Cardiac muscle cell (in vitro differentiated cells and primary cell): ENCODE data around the gene LRP2. TPM values are rescaled to one million over a fixed set of nuclear protein-coding genes. Genes with fewer than 3 reads are reported as not detected.

ENCODE experiments used
- DNase-seq, 2 donors: peaks; one replicate each; pipeline versions ENCODE4 v3.0.0 to v3.0.0-alpha.2; 2010 to 2017; ENCODE audit warnings: low read depth in 1 of 2, low spot score in 1 of 2
- H3K27ac ChIP-seq: fragments of 200-600 bp; sonication (generic); 2 replicates; pipeline ENCODE4 v1.5.1; 2016
- H3K27me3 ChIP-seq: fragments of 200-600 bp; sonication (generic); 2 replicates; pipeline ENCODE4 v1.6.0; 2016; ENCODE audit warnings: control low read depth
- H3K36me3 ChIP-seq: fragments of 200-600 bp; sonication (generic); 2 replicates; pipeline ENCODE4 v1.5.1; 2016; ENCODE audit warnings: control low read depth
- H3K4me1 ChIP-seq: fragments of 200-600 bp; sonication (generic); 2 replicates; pipeline ENCODE4 v1.8.1; 2017; ENCODE audit warnings: low read depth, mild to moderate bottlenecking, mixed run types
- H3K4me3 ChIP-seq: fragments of 200-600 bp; sonication (generic); 2 replicates; pipeline ENCODE4 v1.5.1; 2016; ENCODE audit warnings: mild to moderate bottlenecking
- H3K9me3 ChIP-seq: fragments of 200-600 bp; sonication (generic); 2 replicates; pipeline ENCODE4 v1.5.1; 2017; ENCODE audit warnings: low read depth, mild to moderate bottlenecking, control low read depth
- polyA plus RNA-seq: library from polyadenylated mRNA; unstranded; fragments of >200 nt; fragmentation: Nextera tagmentation; extraction: Ambion mirVana; gene quantifications from 2 replicates; pipeline ENCODE4 v1.2.1, GENCODE V29; 2016
- total RNA-seq: library from RNA; depleted of rRNA; stranded (reverse); fragments of >200 nt; gene quantifications from 2 replicates; pipeline ENCODE4 v1.2.3, GENCODE V29; 2016
- TF ChIP-seq, protein P1 (sequence below): IDR thresholded peaks from 2 replicates; pipeline ENCODE4 v1.5.1; 2012; ENCODE audit warnings: low read depth, mild to moderate bottlenecking, low read length

LRP2 gene
- total and polyA plus RNA-seq, 2 experiments from 2014 or later = 1.5 to 1.7 TPM

- Histone ChIP-seq H3K27me3 (no peaks in the 10 kb centered on the region), H3K4me3 (no peak overlapping the region), H3K36me3 (no peaks in the 10 kb centered on the region), H3K9me3 (no peaks in the 10 kb centered on the region), H3K27ac (no peak overlapping the region), H3K4me1 (no peaks in the 10 kb centered on the region)
- TF ChIP-seq, protein P1, sequence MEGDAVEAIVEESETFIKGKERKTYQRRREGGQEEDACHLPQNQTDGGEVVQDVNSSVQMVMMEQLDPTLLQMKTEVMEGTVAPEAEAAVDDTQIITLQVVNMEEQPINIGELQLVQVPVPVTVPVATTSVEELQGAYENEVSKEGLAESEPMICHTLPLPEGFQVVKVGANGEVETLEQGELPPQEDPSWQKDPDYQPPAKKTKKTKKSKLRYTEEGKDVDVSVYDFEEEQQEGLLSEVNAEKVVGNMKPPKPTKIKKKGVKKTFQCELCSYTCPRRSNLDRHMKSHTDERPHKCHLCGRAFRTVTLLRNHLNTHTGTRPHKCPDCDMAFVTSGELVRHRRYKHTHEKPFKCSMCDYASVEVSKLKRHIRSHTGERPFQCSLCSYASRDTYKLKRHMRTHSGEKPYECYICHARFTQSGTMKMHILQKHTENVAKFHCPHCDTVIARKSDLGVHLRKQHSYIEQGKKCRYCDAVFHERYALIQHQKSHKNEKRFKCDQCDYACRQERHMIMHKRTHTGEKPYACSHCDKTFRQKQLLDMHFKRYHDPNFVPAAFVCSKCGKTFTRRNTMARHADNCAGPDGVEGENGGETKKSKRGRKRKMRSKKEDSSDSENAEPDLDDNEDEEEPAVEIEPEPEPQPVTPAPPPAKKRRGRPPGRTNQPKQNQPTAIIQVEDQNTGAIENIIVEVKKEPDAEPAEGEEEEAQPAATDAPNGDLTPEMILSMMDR = no peak
- no peak for DNase-seq
Observed at GRCh38 chr2:169247211-169247610, 115.1 kb downstream of the LRP2 start.

- Histone ChIP-seq H3K36me3 (no peaks in the 10 kb centered on the region), H3K27me3 (no peaks in the 10 kb centered on the region), H3K4me3 (no peak overlapping the region), H3K4me1 (no peaks in the 10 kb centered on the region), H3K9me3 (no peaks in the 10 kb centered on the region), H3K27ac (no peak overlapping the region)
- TF ChIP-seq, protein P1 = no peak
- DNase-seq = no peak
Observed at GRCh38 chr2:169240405-169240804, 121.9 kb downstream of the LRP2 start.

- H3K9me3 ChIP-seq = no peaks in the 10 kb centered on the region
- H3K27me3 ChIP-seq = no peaks in the 10 kb centered on the region
Observed at GRCh38 chr2:169237939-169238338, 124.4 kb downstream of the LRP2 start.

GRCh38 chr2:169237286-169237685 is 125.0 kb downstream of the LRP2 start:
- no peak overlapping the region for H3K27ac ChIP-seq
- no peaks in the 10 kb centered on the region for H3K27me3 ChIP-seq
- H3K4me1 ChIP-seq = no peaks in the 10 kb centered on the region
- no peak overlapping the region for H3K4me3 ChIP-seq
- no peaks in the 10 kb centered on the region for H3K9me3 ChIP-seq
- no peak for DNase-seq
- TF ChIP-seq, protein P1 = no peak
- H3K36me3 ChIP-seq = no peaks in the 10 kb centered on the region

More at GRCh38 chr2:169237939-169238338, 124.4 kb downstream of the LRP2 start:
- DNase-seq = no peak
- no peak overlapping the region for H3K27ac ChIP-seq
- TF ChIP-seq, protein P1 = no peak
- H3K36me3 ChIP-seq = no peaks in the 10 kb centered on the region
- H3K4me1 ChIP-seq = no peaks in the 10 kb centered on the region
- no peak overlapping the region for H3K4me3 ChIP-seq

DNA sequence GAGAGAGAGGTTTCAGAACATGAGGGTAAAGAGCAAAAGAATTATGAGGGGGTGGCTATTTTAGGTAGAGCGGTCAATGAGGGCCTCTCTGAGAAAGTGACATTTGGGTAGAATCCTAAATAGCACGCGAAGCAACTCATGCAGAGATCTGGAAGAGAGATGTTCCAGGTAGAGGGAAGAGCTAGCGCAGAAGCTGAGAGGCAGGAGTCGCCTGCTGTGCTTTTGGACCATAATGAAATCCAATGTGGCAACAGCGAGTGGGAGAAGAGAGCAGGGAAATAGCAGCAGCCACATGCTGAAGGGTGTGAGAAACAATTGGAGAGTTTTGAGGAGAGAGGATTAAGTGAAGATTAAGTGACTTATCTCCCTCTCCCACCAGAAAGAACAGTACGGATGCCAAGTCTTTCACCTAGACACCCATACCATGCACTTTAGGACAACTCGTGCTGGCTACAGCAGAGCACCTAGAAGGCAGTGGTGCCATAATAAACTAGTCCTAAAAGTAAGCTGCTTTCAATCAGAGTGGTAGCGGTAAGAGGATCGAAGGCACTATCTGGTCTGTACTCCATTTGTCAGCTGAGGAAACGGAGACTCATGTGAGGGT is 129.7 kb downstream of the LRP2 start:
- H3K27me3 ChIP-seq = no peaks in the 10 kb centered on the region
- H3K4me3 ChIP-seq = no peak overlapping the region
- H3K36me3 ChIP-seq = no peaks in the 10 kb centered on the region
- no peaks in the 10 kb centered on the region for H3K9me3 ChIP-seq
- DNase-seq = no peak
- TF ChIP-seq, protein P1 = no peak
- no peak overlapping the region for H3K27ac ChIP-seq
- H3K4me1 ChIP-seq = no peaks in the 10 kb centered on the region
